Fibroblast of mammary gland (primary cell): Measurements from ENCODE around the gene CAPZA1.

Experiments
- DNase-seq: peaks from one replicate; pipeline ENCODE4 v3.0.0-alpha.2; 2010; ENCODE audit warnings: low read depth
- H3K4me3 ChIP-seq: 2 replicates; pipeline ENCODE4 v1.5.1; 2011; ENCODE audit warnings: low read depth, mild to moderate bottlenecking, low read length, moderate library complexity; ENCODE audit not compliant: control insufficient read depth
- CTCF ChIP-seq: conservative IDR thresholded peaks from 2 replicates; pipeline ENCODE4 v1.5.1; 2011; ENCODE audit warnings: low read depth, low read length, inconsistent platforms; ENCODE audit not compliant: control insufficient read depth, insufficient read depth

CAPZA1 gene

GRCh38 chr1:112675728-112676381 is 56.2 kb downstream of the CAPZA1 start:
- peak overlapping the region; percentile 83 for H3K4me3 ChIP-seq
- no peak for DNase-seq
- no peak for TF ChIP-seq CTCF

GRCh38 chr1:112676543-112676942 is 56.9 kb downstream of the CAPZA1 start:
- no peak for DNase-seq
- TF ChIP-seq CTCF: no peak
- no peak overlapping the region for H3K4me3 ChIP-seq

- no peak for DNase-seq
- TF ChIP-seq CTCF: no peak
- no peak overlapping the region for H3K4me3 ChIP-seq
Observed at GRCh38 chr1:112677501-112677900, 57.9 kb downstream of the CAPZA1 start.

- H3K4me3 ChIP-seq: no peak overlapping the region
- TF ChIP-seq CTCF: no peak
- no peak for DNase-seq
Observed at GRCh38 chr1:112678605-112679004, 59.0 kb downstream of the CAPZA1 start.

- TF ChIP-seq CTCF: no peak
- no peak for DNase-seq
- no peak overlapping the region for H3K4me3 ChIP-seq
Observed at GRCh38 chr1:112685913-112686312, 66.3 kb downstream of the CAPZA1 start.

GRCh38 chr1:112686417-112686816 is 66.8 kb downstream of the CAPZA1 start:
- DNase-seq: no peak
- TF ChIP-seq CTCF: no peak
- H3K4me3 ChIP-seq: no peak overlapping the region

GRCh38 chr1:112686835-112687234 is 67.2 kb downstream of the CAPZA1 start:
- DNase-seq: no peak
- TF ChIP-seq CTCF: no peak
- H3K4me3 ChIP-seq: no peak overlapping the region
